DOHH2 (cell line): Measurements from ENCODE around the gene PGPEP1.

Source experiments
- EZH2phosphoT487 ChIP-seq: fragments of 200-600 bp; sonication (generic); IDR thresholded peaks from 2 replicates; pipeline ENCODE4 v1.6.1; 2017; ENCODE audit warnings: borderline replicate concordance, mild to moderate bottlenecking, antibody characterized with exemption, low read length, moderate library complexity, mixed read lengths
- TF ChIP-seq, protein P1 (sequence below): fragments of 200-600 bp; sonication (generic); IDR thresholded peaks from one replicate; pipeline ENCODE4 v1.5.1; 2014; ENCODE audit warnings: antibody characterized with exemption, mild to moderate bottlenecking, low read depth, low read length; ENCODE audit not compliant: poor library complexity, severe bottlenecking

DNA sequence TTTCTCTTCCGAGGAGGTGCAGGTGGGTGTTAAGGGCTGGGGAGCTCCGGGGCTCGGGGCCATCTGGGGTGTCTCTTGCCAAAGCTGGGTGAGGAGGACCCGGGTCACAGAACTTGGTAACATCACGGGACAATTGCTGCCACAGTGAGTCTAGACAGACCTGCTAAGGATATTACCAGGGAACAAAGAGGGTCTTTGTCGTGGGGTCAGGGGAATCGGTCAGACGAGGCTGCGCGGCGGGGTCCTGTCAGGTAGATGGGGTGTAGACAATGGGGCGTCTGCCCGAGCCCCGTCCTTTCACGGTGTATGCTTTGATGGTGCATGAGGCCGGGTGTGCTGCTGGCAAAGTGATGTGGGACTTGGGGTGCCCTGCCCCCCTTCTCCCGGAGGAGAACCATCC, 7.8 kb downstream of the PGPEP1 start:
- TF ChIP-seq, protein P1, sequence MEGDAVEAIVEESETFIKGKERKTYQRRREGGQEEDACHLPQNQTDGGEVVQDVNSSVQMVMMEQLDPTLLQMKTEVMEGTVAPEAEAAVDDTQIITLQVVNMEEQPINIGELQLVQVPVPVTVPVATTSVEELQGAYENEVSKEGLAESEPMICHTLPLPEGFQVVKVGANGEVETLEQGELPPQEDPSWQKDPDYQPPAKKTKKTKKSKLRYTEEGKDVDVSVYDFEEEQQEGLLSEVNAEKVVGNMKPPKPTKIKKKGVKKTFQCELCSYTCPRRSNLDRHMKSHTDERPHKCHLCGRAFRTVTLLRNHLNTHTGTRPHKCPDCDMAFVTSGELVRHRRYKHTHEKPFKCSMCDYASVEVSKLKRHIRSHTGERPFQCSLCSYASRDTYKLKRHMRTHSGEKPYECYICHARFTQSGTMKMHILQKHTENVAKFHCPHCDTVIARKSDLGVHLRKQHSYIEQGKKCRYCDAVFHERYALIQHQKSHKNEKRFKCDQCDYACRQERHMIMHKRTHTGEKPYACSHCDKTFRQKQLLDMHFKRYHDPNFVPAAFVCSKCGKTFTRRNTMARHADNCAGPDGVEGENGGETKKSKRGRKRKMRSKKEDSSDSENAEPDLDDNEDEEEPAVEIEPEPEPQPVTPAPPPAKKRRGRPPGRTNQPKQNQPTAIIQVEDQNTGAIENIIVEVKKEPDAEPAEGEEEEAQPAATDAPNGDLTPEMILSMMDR: no peak
- no peak for TF ChIP-seq EZH2phosphoT487
